T-helper 2 cell treated with Interferon-gamma antibody and Interleukin-4, amounts not matched to agents 100 ng/mL and 5 ng/mL, for 36 hours (primary cell): ENCODE data around the gene NUP205. TPM values are rescaled to one million over a fixed set of nuclear protein-coding genes. Genes with fewer than 3 reads are reported as not detected.

ENCODE experiments used
- intact Hi-C: fragments of 100-400 bp; cut with micrococcal nuclease; formaldehyde crosslinking; loops from one replicate; pipeline ENCODE4 v1.15.1; 2023
- total RNA-seq: library from RNA; stranded (reverse); gene quantifications from 2 replicates; pipeline ENCODE4 v1.2.3, GENCODE V29; 2022

The NUP205 gene
- total RNA-seq, 1 donor from 2014 or later = 103 TPM

- intact Hi-C loops = no loop called here
Observed at GRCh38 chr7:135541029-135541428, 16.7 kb upstream of the NUP205 start.

GRCh38 chr7:135550196-135550595 is 7.5 kb upstream of the NUP205 start:
- intact Hi-C loops = no loop called here

DNA sequence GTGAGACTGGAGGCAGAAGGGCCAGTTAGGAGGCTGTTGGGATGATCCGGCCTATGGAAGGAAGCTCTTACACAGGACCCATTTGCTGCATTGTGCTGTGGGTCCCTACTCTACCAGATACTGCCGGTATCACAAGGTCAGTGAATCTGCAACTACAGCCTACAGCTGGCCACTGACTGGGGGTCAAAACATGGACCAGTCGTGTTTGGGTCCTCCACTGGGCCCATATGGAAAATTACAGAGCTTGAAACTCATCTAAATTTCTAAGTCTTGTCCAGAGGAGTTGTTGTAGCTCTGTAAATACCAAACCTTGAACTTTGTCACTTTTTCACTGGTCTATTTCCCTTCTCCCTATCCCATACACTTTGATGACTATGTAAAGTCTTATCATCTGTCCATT is 5.6 kb upstream of the NUP205 start:
- intact Hi-C loops = no loop called here

DNA sequence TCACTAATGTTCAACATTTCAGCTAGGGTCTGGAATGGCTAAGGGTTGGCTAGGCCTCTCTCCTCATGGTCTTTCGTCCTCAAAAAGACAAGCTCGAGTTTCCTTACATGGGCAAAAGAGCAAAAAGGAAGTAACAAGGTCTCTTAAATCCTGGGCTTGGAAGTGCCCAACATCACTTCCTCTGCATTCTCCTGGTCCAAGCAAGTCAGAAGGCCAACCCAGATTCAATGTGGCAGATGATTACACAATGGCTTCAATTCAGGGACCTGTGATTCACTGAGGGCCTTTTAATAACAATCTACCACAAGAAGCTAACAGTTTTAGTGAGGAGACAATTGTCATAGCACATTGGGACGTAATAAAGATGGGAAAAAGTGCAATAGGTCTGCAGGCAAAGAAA is 4.4 kb upstream of the NUP205 start:
- intact Hi-C loops = no loop called here

- intact Hi-C loops = loop anchor here (1.0 to 2.0 kb wide), 4 partner anchors 16 to 912 kb away; partner anchors contain the start of genes BPGM and STMP1
Observed at GRCh38 chr7:135558337-135558767, 635 bp downstream of the NUP205 start.

GRCh38 chr7:135558881-135559280 is 1.2 kb downstream of the NUP205 start:
- intact Hi-C loops = loop anchor here (1.0 to 2.0 kb wide), 4 partner anchors 16 to 913 kb away; partner anchors contain the start of genes BPGM and STMP1

DNA sequence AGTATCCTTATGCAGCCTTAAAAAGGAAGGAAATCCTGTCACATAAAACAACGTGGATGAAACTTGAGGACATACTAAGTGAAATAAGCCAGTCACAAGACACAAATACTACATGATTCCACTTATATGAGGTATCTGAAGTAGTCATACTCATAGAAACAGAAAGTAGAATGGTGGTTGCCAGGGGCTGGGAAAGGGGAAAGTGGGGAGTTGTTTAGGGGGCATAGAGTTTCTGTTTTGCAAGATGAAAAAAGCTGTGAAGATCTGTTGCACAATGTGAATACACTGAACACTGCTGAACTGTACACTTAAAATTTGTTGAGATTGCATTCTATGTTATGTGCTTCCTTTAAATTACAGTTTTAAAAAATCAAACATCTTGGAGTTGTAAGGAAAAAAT is 2.9 kb downstream of the NUP205 start:
- intact Hi-C loops = no loop called here

DNA sequence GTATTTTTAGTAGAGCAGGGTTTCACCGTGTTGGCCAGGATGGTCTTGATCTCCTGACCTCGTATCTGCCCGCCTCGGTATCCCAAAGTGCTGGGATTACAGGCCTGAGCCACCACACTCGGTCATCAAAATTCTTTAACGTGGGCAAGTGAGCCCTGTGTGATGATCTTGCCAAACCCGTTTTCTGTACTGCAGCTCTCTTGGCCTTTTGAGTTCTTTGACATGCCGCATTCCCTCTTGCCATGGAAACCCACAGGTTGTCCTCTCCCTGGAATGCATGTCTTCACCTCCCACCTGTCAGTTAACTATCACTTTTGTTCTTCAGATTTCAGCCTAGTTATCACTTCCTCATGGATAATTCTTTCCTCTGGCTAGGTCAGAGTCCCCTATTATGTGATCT is 5.0 kb downstream of the NUP205 start:
- intact Hi-C loops = no loop called here

DNA sequence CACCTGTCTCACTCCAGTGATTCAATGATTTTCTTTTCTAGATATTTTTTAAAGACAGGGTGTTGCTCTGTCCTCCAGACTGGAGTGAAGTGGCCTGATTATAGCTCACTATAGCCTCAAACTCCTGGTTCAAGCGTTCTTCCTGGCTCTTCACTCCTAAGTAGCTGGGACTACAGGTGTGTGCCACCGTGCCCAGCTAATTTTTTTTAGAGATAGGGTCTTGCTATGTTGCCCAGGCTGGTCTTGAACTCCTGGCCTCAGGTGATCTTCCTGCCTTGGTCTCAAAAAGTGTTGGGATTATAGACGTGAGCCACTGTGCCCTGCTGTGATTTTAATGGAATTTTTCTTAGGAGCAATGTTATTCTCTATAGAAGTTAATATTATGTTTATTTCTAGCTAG is 14.1 kb downstream of the NUP205 start:
- intact Hi-C loops = no loop called here

DNA sequence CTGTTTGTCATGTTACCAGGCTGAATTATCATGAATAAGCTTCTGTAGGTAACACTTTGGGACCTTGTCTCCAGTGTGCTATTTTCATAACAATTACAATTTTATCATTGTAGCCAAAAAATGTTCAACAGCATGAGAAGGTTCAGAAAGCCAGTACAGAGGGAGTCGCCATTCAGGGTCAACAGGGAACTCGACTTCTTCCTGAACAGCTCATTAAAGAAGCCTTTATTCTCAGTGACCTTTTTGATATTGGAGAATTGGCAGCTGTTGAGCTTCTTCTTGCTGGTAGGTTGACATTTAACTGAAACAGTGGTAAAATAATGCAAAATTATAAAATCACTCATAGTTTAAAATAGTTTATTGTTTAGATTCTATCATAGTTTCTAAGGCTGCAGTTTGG is 15.8 kb downstream of the NUP205 start:
- intact Hi-C loops = no loop called here

DNA sequence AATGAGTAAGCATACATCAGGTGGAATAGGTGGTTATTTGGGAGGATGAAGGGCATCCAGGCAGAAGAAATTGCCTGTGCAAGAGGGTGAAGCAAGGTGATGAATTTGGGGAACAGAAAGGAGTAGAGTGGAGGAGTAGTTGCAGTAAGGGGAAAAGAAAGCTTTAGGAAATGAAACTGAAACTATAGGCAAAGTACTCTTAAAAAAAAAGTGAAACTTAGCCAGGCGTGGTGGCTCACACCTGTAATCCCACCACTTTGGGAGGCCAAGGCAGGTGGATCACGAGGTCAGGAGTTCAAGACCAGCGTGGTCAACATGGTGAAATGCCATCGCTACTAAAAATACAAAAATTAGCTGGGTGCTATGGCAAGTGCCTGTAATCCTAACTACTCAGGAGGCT is 17.6 kb downstream of the NUP205 start:
- intact Hi-C loops = loop anchor here (2.0 to 5.0 kb wide), 2 partner anchors 16 to 47 kb away; no protein-coding TSS in a partner anchor

GRCh38 chr7:135578569-135578968 is 20.9 kb downstream of the NUP205 start:
- intact Hi-C loops = loop anchor here (5.0 kb wide), 1 partner anchor 44 kb away; no protein-coding TSS in a partner anchor

DNA sequence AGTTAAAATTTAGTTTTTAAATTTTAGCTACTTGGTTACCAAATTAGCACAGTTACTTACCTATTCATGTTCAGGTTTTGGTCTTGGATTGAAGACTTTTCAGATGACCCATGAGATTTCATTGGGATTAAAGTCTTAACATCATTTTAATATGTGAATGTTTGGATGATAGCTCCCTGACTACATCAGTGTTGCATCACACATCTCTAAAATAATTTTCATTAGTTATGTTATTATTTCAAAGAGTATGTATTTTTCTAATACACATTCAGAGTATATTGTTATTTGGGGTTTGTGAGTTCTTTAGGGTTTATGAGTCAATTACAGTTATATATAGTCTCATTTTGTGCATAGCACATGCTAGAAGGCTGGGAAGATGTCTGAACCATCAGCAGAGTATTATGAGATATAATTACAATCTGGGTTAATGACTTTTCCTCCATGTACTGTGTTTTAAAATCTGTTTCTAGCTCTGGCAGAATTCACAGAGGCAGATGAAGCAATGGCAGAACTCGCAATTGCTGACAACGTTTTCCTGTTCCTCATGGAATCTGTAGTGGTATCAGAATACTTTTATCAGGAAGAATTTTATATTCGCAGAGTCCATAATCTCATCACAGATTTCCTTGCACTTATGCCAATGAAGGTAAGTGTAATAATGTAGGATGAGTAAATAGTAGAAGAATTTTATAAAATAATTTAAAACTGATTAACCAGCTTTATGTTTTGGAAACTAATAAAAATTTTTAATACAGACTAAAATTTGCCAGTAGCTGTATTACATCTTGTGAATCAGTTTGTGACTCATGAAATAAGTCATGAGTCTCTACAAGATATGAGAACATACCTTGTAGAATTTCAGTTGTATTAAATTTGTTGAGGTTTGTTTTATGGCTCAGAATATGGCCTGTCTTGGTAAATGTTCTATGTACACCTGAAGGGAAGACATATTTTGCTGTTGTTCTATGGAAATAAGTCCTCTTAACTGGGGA is 26.9 kb downstream of the NUP205 start:
- intact Hi-C loops = no loop called here

GRCh38 chr7:135597181-135597925 is 39.6 kb downstream of the NUP205 start:
- intact Hi-C loops = no loop called here

GRCh38 chr7:135597926-135598305 is 40.2 kb downstream of the NUP205 start:
- intact Hi-C loops = no loop called here

GRCh38 chr7:135599471-135599870 is 41.8 kb downstream of the NUP205 start:
- intact Hi-C loops = no loop called here

- intact Hi-C loops = no loop called here
Observed at GRCh38 chr7:135600226-135600625, 42.5 kb downstream of the NUP205 start.

- intact Hi-C loops = no loop called here
Observed at GRCh38 chr7:135601182-135601581, 43.5 kb downstream of the NUP205 start.

- intact Hi-C loops = no loop called here
Observed at GRCh38 chr7:135602304-135602703, 44.6 kb downstream of the NUP205 start.

- intact Hi-C loops = no loop called here
Observed at GRCh38 chr7:135616136-135616535, 58.4 kb downstream of the NUP205 start.

DNA sequence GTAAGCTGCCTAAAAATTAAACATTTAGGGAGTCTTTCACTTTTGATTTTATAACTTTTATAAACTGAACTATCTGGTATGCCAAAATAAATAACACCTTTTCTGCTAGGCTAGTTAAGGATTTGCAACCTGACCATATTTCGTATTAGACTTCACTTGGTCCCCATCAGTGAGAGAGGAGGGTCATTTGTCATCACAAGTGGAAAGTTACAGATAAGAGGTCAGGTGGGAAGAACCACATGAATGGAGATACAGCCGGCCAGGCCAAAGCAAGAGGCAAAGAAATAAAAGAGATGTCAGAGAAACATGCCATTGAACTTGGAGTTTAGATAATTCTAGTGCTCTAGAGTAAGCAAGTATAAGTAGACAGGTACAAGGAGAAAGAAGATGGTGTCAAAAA is 60.1 kb downstream of the NUP205 start:
- intact Hi-C loops = no loop called here

DNA sequence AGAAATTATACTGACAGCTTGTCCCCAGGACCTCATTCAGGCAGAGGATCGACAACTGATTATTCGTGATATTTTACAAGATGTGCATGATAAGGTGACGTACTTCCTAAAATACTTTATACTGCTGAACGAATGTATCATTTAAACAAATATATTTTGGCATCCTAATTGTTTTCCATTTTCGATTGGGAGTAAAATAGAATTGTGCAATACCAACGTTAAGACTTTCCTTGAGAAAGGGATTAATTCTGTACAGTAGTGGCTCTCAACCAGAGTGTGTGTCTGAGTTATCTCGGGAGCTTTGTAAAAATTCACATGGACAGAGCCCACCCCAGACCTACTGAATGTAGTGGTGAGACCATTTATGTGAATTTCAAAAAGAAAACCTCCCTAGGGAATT is 60.8 kb downstream of the NUP205 start:
- intact Hi-C loops = no loop called here
